SU-DHL-6 (cell line): Measurements from ENCODE around the gene KDM2B.

Experiments used
- CTCF ChIP-seq: fragments of 200-600 bp; sonication (generic); IDR thresholded peaks from one replicate; pipeline ENCODE4 v1.5.1; 2017; ENCODE audit warnings: antibody characterized with exemption, mild to moderate bottlenecking, low read length, moderate library complexity; ENCODE audit not compliant: insufficient read depth, poor library complexity, severe bottlenecking
- EZH2phosphoT487 ChIP-seq: fragments of 200-600 bp; sonication (generic), shearing (Covaris generic); conservative IDR thresholded peaks from 2 replicates; pipeline ENCODE4 v1.6.1; 2018; ENCODE audit warnings: mild to moderate bottlenecking, antibody characterized with exemption, low read length, moderate library complexity, mixed read lengths

GRCh38 chr12:121565076-121565475 is 15.7 kb downstream of the KDM2B start:
- no peak for TF ChIP-seq CTCF
- TF ChIP-seq EZH2phosphoT487 = no peak
